B cell (primary cell): ENCODE measurements around the gene CIITA.

Source experiments
- CTCF ChIP-seq: fragments of 200-600 bp; IDR thresholded peaks from one replicate; pipeline ENCODE4 v1.8.0; 2022; ENCODE audit warnings: antibody characterized with exemption, mild to moderate bottlenecking
- EZH2 ChIP-seq: IDR thresholded peaks from 2 replicates; pipeline ENCODE4 v1.6.1; 2012; ENCODE audit warnings: borderline replicate concordance, low read depth, mild to moderate bottlenecking, moderate library complexity, low read length; ENCODE audit not compliant: insufficient read depth, poor library complexity, severe bottlenecking

- TF ChIP-seq CTCF (no peak), EZH2 (no peak)
Observed at GRCh38 chr16:10940501-10941079, 63.6 kb downstream of the CIITA start.
